Nucleus accumbens (tissue), 56 donors: ENCODE measurements around the gene SCGB2B2.
"Not testable (repeated sequence)": the region's sequence is repeated elsewhere in the genome, so short reads cannot be mapped to it uniquely, and the experiment has no call there.

Experiments
- DNase-seq, 56 donors: peaks; one replicate each; lab custom pipeline; 2025; lab: John Stamatoyannopoulos, UW

Gene SCGB2B2

DNA sequence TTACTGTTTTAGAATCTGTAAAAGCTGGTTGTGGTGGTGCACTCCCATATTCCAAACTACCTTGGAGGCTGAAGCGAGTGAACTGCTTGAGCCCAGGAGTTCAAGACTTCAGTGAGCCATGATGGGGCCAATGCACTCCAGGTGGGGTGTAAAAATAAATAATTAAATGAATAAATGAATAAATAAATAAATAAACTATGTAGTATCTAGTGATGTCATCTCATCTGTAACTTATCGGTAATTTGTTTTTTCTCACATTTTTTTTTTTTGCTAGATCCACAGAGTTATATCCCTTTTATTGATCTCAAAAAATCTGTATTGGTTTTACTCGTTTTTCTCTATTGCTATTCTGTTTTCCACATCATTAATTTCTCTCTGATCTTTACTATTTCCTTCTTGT lies 5.0 kb downstream of the SCGB2B2 start:
- DNase-seq, result no peak

DNA sequence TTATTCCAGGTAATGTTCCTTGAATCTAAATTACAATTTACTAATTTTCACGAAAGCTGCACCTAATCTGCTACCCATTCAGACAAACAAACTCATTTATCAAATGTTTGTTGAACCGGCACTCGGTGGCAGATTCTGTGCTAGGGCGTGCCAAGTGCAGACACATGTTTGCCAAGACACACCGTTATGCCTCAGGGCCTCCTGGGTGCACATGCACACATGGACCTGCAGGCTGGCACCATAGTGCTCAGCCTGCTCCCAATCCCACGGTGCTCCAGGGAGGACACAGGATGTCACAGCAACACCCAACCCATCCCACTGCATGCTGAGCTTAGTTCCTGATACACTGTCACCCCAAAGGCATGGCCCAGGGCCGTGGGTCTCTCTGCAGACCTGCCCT lies 7.7 kb downstream of the SCGB2B2 start:
- DNase-seq, result no peak

- not testable (repeated sequence) for DNase-seq
These were observed 8.3 kb downstream of the SCGB2B2 start for GRCh38 chr19:34668690-34669089.

- DNase-seq, result not testable (repeated sequence)
These were observed 8.8 kb downstream of the SCGB2B2 start for GRCh38 chr19:34668077-34668689.

DNA sequence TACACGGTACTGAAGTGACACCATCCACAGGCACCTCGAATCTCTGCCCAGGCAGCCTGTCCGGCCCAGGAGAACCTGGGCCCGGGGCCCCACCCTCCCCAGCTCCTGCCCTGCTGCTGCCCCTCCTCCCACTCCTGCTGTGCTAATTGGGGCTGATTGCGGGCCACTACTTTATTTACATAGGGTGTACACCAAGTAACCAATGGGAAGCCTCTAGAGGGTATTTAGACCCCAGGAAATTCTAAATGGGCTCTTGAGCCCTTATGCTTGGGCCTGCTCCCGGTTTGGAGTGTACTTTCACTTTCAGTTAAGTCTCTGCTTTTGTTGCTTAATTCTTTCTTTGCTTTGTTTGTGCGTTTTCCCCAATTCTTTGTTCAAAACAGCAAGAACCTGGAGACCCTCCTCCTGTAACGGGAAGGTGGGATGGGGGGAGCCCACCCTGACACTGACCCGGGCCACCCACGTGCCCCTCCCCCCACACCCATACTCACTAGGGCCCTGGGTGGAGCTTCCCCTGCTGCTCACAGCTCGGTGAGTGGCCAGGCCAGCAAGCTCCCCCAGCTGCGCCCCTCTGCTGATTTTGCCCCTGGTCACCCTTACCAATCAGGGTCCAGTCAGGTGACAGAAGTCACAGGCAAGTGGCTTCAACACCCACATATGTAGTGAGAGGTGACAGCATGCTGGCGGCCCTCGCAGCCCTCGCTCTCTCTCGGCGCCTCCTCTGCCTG lies 9.4 kb downstream of the SCGB2B2 start:
- no peak for DNase-seq

GRCh38 chr19:34666958-34667265 lies 10.0 kb downstream of the SCGB2B2 start:
- no peak for DNase-seq

DNA sequence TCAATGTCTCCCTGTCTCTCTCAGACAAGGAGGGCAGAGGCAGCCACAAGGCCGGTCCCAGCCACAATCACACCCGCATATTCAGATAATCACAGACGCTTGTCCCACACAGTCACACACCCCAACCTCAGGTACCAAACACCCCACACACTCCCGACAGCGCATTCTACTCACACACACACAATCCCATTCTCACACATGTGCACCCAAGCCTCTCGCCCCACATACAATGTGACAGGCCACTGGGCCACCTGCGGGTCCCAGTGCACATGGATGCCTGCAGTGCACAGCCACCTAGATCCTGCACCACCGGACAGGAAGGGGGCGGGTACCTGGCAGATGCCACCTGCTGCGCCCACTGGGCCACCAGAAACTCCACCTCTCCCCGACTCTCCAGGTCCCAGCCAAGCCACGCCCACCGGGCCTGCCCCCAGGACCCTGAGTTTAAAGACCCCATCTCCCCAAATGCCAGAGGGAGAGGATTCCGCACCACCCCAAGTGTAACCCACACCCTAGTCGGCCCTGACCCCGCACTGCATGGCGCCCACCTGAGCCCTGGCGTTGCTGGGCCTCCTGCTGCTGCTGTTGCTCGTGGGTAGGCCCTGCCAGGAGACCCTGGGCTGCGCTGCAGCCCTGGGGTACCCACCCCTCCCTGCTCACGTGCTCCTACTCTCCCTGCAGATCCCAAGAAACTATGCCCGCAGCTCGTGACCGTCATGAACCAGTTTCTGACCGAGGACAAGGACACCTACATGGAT lies 10.6 kb downstream of the SCGB2B2 start:
- no peak for DNase-seq

- DNase-seq, result not testable (repeated sequence)
These were observed 11.7 kb downstream of the SCGB2B2 start for GRCh38 chr19:34665275-34665674.

DNA sequence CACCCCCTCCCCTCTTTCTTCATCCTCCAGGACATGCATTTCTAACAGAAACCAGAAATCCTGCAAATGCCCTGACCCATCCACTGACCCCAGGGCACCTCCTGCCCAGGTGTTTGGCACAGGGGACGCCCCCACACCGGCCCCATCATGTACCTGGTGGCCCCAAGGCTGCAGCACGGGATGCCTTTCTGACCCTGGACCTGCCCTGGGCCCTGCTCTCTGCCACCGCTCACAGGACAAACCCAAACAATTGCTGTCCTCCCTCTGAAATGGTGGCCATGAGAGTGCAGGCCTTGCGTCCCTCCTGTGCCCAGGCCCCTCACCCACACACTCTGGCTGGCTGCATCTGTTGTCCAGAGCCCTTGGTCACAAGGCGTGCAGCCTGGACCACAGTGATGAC lies 12.1 kb downstream of the SCGB2B2 start:
- DNase-seq, result no peak

DNA sequence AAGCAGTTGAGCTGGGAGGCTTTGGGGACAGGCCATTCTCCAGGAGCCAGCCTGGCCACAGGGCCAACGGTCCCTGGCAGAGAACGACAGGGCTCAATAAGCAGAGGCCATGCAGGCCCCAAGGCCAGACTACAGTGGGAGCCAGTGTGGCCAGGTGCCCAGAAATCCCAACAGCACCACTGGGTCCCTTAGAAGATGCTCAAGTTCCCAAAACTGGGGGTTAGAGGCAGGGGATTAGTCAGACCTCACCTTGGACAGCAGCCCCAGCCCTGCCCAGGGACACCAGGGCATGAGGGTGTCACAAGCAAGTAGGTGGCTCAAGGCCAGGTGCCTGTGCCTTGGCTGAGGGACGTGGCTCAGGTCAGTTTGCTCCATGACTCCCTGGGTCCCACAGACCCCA lies 12.8 kb downstream of the SCGB2B2 start:
- peak in 1 of 56 donors; percentile 11 for DNase-seq

DNA sequence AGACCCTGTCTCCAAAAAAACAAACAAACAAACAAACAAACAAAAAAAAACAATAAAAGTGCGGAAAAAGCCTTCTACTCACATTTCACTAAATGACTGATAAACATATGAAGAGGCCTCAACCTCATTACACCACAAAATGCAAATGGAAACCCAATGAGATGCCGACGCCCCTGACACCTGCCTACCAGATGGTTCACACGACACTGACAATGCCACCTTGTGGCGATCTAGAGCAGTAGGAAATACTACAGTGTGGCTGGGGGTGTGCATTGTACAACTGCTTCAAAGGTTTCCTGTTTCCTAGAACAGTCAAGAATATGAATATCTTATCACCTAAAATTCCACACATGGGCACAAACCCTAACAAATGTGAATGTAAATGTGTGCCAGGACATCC lies 14.0 kb downstream of the SCGB2B2 start:
- no peak for DNase-seq

DNA sequence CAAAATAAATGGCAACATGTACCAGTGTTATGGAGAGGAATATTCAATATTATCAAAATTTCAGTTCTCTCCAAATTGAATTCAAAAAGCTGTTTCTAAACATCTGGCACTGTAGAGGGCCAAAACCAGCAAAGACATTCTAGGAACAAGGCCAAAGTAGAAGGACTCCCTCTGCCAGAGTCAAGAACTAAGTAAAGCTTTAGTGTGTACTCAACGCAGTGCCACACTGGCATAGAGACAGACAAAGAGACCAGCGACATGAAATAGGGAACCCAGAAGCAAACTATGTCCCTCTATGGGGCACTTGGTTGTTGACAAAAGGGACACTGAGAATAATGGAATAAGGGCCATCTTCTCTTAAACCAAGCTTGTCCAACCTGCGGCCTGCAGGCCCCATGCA lies 15.6 kb downstream of the SCGB2B2 start:
- no peak for DNase-seq

GRCh38 chr19:34655651-34656050 lies 21.3 kb downstream of the SCGB2B2 start:
- no peak for DNase-seq

DNA sequence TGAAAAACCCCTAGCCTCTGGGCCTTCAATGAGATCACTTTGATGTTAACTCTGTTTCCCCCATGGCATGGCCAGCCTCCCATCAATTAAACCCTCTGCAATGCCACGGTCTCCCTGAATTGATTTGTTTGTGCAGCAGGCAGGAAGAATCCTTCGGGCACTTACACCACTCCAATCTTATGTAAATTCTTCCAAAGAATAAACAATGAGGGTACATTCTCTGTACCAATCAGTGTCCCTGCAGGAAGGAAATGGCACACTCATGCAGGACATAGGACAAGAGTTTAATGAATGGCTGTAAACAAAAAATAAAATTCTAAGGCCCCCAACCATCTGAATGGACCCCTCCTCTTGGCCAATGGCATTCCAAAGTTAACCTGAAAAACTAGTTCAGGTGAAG lies 22.2 kb downstream of the SCGB2B2 start:
- no peak for DNase-seq

GRCh38 chr19:34651747-34652146 lies 25.2 kb downstream of the SCGB2B2 start:
- DNase-seq, result no peak

DNA sequence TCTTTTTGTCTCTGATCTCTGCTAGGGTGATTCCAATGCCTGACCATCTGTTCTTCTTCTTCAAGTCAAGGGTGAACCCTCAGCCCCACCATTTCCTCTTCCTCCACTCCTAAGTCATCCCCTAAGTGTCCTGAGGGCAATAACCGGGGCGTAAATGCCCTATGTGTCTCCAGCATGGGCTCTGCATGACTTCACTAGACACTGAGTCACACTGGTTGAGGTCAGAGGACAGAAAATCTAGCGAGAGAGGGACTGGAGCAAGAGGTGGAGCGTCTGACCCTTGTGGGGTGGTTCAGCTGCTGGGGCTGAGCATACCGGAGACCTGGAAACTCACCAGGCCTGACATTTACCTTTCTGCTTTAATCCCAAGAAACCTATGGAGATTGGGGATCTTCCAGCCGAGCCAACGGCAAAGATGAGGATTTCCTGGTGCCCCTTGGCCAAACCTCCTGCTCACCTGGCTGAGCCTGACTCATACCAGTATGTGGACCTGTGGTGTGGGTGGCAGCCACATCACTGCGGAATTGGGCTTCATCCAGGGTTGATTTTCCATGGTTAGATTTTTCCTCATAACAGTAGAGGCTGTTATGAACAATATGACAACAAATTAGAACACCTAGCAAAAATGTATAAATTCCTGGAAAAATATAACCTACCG lies 26.9 kb downstream of the SCGB2B2 start:
- no peak for DNase-seq

- no peak for DNase-seq
These were observed 31.4 kb downstream of the SCGB2B2 start for GRCh38 chr19:34645551-34645950.

- DNase-seq, result no peak
These were observed 31.9 kb downstream of the SCGB2B2 start for GRCh38 chr19:34644991-34645461.

- no peak for DNase-seq
These were observed 34.7 kb downstream of the SCGB2B2 start for GRCh38 chr19:34642241-34642640.

- peak in 21 of 56 donors; percentile 2 to 65 (median 27) for DNase-seq
These were observed 37.4 kb downstream of the SCGB2B2 start for GRCh38 chr19:34639491-34640085.

- DNase-seq, result no peak
These were observed 43.2 kb downstream of the SCGB2B2 start for GRCh38 chr19:34633802-34634201.
